GM19238 (cell line): ENCODE data around the gene CIB4.

Experiments
- DNase-seq: peaks from one replicate; pipeline ENCODE4 v3.0.0; 2011; ENCODE audit warnings: low spot score; ENCODE audit not compliant: insufficient read length

The CIB4 gene

DNA sequence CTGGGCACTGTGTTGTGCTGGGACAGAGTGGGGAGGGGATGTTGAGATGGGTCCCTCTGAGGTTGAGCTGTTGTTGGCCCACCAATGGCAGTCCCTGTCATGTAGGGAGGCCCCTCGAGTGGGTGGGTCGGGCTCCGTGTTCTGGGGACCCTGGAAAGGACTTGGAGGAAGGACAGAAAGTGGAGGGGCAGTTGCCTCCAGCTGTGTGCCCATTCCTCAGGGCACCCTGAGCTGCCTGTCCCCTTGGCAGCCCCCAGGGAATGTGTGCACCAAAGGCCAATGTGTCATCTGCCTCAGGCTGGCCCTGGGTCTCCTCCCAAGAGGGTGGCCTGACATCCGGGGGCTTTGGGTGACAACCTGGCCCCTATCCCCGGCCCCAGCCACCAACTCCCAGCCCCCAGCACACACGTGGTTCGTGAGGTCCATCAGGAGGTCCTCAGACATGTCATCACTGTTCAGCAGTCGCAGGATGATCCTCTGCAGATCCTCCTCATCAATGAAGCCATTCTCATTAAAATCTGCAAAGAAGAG, 57.7 kb downstream of the CIB4 start:
- no peak for DNase-seq

DNA sequence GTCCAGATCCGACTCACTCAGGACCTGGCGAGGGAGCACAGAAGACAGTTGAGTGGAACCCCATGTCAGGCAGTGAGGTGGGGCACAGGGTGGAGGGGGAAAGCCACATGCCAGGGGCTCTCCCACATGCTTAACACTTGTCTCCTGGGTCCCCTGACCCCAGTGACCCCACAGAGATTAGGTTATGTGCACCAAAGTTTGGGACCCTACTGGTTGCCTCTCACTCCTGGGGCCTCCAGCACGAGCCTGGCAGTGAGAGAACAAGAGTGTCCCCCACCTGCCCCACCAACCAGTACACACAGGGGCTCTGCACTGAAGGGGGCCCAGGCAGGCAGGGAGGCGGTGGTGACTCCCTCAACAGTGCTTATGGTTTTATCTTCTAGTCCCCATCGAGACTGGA, 58.3 kb downstream of the CIB4 start:
- DNase-seq = no peak

DNA sequence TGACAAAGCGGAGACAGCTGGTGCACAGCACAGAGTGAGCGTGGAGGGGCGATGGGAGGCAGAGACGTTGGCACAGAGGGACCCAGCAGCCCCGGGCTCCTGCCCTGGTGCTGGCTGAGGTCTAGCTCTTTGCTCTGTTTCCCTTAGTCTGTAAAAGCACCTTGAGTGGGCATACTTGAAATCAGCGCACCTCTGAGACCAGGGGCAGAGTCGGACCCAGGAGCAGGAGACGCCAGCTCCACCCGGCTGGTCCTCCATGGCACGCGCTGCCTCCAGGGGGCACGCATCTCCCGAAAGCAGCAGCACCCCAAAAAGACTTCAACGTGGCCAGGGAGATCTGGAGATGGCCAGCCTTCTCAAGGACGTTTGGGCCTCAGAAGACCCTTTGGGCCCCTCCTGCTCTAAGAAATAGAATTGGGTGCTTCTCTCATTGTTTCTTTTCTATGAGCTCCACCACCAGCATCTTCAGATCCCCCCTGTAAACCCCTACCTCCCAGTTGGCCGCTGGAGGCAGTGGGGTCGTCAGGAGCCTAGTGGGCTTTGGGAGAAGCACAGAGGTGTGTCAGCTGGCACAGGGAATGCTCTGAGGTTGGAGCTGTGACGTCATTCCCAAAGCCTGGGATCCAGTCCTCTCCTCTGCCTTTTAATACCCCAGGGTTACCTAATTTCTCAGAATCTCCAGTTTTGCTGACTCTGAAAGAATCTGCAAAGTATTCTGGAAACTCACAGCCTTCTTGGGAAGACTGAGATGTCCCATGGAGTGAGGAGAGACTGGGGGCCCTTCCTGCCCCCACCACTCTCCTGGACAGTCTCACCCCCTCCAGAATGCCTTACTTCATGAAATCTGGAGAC, 58.9 kb downstream of the CIB4 start:
- DNase-seq = no peak

DNA sequence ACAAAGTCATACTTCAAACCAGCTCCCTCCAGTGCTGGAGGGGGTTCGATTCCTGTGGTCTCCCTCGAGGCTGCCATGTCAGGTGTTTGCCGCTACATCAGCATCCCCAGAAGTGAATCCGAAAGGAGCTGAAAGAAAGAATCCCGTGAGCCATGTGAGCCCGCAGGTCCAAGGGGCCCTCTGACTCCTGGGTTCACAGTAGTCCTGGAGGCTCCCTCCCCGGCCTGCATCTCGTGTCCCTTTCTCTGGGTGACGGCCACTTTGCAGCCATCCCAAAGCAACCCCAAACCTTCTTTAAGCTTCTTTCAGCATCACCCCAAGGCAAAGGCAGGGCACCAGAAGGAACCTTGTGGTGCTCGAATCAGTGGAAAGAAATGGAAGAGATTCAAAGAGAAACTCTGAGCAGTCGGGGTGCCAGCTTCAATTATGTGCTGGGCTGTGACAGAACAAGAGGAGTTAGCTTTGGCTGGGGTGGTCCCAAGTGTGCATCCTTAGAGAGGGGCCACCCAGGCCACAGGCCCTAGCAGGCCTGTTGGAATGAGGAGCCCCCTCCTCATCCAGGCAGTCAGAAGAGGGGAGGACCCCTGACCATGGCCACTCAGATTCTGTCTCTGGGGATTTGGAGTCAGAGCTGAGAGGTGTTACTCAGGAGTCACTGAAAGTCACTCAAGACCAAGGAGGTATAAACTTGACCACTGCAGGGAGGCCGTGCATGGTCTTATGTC, 59.7 kb downstream of the CIB4 start:
- no peak for DNase-seq

DNA sequence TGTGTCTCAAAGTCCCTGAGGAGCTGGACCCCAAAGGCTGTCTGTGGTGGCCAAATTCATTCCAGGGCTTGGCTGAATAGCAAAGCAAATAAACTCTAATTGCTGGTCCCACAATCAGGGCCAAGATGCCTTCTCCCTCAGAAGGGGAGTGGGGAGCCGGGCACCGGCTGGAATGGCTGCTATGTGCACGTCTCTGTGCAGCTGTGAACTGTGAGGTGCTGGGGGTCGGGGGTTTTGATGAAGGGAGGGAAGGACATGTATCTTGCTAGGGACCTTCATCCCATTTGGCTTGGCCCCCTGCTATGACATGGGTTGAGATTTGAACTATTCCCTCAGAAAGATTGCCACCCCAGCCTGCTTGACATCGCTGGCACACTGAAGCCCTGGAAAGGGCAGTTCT, 60.4 kb downstream of the CIB4 start:
- no peak for DNase-seq

DNA sequence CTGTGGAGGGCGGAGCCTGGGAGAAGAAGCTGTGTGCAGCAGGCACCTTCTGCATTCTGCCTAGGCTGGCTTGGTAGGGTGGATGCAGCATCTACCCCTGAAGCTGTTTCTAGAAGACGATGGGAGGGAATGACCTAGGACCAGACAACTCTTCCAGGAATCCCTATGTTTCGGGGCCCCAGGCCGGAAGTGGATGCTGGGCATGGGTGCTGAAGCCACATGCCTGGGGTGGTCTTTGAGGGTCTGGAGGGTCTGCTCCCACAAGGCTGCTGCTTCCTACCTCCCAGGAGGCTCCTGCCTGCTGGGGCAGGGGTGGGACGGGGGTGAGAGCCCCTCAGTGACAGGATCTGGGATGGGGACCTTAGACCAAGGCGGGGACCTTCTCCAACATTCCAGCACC, 61.0 kb downstream of the CIB4 start:
- DNase-seq = no peak

DNA sequence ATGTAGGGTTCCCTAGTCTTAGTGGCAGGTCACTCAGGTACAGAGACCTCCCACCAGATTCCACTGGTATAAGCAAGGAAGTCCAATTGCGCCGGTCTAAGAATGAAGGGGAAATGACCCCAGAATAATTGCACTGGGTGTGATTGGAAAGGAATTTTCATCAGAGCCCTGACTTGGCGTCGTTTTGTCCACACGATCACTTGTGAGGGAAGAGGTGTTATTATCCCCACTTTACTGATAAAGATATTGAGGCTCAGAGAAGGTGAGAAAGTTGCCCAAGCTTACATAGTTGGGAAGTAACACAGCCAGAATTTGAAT, 61.5 kb downstream of the CIB4 start:
- DNase-seq = no peak

DNA sequence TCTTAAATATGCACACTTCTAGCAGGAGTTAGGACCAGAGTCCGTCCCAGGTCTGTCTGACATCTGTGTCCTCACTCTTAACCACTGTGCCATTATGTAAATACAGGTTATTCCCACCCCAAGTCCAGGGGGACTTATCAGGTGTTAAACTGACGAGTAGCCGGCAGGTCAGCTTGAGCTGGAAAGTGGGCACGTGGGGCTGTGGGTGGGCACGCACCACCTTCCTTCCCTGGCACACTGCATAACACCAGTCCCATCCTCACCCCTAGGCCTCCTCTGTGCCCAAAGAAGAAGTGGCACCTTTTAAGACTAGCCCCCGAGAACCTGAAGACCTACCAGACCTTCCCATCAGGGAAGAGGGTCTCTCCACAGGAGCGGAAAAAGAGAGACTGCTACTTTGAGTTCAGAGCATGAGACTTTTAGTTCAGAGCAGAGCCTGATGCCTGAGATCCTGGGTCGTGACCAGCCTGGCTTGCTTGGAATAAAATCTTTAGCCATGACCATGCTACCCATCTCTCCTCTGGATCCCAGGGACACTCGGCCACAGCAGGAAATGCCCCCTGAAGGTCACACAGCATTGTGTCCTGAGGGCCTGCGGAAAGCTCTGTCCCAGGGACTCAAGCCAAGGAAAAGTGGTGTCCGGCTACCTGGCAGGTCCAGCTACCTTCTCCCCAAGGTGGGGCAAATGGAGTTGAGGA, 62.0 kb downstream of the CIB4 start:
- DNase-seq = no peak

DNA sequence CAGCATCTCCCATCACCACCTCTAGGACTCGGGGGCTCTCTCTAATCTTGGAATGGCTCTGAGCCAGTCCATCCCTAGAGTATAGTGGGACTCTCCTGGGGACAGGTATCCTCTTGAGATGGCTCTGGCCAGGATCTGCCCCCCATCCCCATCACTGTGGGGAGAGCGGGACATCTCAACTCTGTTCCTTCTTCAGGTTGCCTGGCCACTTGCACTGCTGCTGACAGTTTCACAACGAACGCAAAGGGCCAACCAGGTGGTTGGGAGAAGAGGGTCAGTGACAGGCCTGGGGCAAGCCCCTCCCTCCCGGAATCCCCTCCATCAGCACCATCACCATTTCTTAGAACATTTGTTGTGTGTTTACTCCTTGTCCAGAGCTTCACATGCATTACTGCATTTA, 62.6 kb downstream of the CIB4 start:
- no peak for DNase-seq

DNA sequence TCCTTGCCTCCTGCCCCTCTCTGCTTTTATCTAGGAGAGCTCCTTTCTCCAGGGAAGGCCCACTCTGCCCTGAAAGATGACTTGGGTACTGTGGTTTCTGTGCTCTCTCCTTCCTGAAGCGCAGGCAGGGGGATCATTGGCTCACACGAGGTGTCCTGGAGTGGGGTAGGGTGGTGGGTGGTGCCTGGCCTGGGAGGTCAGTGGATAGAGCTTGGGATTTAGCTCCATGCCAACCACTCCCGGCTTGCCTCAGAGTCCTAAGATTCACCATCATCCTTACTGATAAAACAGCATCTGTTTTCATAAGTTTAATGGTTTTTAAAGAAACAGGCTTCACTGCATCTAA, 63.1 kb downstream of the CIB4 start:
- no peak for DNase-seq

DNA sequence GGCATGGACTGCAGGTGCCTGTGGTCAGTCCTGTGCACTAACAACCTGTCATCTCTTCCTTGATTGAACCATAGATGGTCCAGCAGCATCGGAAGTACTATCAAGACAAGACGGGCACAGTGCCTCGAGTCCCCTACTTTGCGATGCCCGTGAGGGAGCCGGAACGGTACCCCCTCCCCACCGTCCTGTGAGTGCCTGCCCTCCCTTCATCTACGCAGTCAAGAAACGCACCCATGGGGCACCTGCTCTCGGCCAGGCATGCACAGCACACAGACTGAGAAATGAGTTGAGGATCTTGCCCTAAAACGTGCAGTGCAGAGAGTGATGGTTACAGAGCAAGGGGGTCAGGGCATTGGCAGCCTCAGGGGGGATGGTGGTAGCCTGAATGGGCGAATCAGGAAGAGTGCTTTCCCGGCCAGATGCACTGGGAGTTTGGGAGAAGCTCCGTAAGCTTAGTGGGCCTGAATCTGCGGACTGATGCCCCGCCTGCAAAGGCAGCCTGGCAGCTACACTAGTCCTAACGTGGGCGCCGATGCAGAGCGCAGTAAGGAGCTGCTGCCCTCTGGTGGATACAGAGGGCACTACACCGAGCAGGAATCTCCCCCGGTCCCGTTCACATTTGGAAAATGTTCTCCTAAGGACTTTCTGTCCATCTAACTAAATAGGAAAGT, 63.6 kb downstream of the CIB4 start:
- peak; percentile 78 for DNase-seq

DNA sequence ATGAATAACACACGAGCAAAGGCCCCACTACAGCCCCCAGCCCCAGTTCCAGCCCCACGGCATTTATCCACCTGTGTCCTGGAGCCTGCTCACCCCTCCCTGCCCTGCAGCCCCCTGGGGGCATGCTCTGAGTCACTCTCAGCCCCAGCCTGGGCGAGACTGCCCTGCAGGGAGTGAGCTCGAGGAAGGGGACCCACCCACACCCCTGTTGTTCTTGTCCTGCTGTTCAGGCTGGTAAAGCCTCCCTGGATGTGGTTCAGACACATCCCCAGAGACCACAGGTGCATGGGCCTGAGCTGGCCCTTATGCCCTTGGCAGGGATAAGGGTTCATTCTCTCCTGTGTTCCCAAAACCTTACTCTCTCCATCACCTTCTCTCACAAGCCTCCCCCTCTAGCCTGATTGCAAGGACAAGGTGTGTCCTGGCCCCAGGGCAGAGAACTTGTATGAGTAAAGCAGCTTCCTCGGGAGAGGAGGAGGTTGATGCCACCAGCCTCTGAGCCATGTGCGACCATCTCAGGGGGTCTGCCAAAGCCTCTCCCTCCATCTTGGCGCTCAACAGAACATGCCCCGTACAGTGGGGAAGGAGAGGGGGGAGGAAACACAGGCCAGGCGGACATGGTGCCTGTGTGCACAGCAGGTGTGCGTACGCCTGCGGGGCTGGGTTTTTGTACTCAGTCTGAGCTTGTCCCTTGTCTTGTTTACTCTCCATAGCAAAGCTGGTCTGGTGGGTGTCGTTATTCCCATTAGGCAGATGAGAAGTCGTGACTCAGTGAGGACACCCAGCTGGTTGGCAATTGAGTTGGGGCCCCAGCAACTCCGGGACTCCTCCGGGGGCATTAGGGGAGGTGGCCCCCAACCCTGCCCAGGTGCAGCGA, 64.4 kb downstream of the CIB4 start:
- DNase-seq = no peak

DNA sequence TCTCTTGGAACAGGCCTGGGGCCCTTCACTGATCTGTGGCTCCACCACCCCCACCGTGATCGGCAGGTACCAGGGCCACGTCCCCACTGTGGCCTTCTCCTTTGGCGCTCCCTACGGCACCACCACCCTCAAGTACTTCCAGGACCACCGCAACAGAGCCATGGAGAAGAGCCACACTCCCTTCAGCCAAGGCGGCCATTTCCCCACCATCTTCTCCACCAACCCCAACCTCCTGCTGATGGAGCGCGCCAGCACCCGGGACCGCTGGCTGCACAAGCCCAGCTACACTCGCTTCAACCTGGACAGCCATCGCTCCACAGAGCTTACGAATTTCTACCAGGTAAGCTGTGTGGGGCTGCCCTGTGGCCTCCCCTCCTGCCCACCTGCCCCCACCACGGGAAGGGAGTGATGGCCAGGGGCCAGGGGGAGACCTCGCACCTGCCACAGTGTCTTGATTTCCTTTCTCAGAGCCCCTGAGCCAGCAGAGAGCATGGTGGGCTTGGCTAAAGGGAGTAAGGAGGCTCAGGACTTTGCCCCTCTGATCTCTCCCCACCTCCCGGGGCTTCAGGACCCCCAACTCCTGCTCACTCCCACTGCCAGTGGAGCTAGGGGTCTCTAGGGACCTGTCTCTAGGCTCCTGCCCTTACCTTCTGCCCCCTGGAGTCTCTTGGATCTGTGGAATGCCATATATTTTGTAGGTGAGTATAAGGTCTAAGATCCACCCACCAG, 65.2 kb downstream of the CIB4 start:
- no peak for DNase-seq

DNA sequence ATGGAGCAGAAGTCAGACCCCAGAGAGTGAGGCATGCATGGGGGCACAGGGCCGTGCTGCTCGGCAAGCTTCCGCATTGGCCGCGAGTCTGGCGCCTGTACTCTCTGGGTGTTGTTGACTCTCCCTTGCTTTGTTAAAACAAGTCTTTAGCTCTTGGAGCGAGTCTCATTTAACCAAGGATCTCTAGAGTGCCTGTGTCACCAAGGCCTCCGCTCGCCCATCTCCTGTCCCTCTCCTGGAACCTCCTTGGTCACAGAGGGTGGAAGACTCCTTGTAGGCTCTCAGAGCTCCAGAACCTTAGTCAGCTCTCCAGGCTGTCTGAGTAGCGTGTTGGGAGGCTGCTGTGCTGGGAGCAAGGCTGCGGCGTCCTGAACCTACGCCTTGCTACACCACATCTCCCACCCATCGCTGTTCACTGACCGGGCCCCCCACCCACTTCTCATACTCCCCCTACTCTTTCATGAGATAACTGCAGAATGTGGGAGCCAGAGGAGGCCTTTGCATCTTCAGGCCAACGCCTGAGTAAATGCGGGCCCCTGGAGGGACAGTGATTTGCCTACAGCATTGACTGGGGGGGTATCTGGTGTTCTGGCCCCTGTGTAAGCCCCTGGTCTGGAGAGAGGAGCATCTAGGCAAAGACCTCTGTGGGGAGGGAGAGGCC, 66.1 kb downstream of the CIB4 start:
- DNase-seq = no peak

DNA sequence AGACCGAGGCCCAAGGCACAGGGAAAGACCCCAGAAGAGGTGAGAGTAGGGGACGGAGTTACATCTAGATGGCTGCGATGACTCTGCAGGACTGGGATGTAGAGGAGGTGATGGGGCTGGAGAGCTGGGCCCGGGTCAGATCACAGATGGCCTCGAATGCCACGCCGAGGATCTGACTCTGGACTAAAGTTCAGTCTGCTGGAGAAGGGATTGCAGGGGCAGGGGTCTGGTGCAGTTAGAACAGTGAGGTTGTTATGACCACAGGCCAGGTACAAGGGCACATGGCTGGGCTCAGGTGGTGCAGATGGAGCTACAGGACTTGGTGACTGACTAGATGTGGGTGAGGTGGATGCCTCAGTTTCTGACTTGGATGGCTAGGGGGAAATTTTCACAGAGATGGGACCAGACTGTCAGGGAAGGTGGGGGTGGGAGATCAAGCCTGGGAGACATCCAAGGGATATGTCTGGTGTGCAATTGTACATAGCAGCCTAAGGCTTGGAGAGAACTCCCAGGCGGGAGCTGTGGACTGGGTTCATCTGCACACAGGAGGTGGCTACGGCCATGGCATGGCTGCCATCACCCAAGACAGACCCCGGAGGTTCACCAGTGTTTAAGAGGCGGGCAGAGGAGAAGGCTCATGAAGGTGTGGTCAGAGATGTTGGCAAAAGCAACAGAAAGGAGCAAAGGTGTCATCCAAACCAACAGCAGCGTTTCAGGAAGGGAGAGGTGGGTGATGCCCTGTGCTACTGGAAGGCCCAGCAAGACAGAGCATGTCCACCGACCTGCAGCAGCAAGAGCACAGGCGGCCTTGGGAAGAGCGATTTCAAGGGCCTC, 66.9 kb downstream of the CIB4 start:
- DNase-seq = no peak

DNA sequence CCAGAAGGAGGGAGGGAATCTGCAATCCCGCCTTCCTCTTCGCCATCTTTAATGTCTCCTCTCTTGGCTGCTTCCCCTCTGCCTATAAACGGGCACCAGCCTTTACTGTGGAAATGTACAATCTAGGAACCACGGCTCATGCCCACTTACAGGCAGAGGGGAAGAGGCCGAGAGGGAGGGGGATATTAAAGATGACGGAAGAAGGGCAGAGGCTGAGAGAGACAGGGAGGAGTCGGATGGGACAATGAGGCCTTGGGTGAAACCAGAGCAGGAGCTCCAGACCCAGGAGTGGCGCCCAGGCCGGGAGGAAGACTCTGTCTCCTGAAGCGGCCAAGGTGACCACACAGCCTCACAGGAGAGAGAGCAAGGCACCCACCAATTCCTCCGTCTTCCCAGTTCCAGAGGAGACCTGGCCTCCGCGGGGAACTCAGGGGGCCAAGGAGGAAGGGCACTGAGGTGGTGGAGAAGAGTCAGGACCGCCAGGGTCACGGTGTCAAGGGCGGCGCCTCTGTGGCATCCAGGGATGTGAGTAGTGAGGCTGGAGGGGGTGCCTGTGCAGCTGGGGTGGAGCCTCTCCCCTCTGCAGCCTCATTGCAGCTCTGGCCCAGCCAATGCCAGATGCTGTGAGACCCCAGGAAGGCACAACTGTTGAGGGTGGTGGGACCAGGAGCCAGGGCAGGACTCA, 67.8 kb downstream of the CIB4 start:
- DNase-seq = no peak

DNA sequence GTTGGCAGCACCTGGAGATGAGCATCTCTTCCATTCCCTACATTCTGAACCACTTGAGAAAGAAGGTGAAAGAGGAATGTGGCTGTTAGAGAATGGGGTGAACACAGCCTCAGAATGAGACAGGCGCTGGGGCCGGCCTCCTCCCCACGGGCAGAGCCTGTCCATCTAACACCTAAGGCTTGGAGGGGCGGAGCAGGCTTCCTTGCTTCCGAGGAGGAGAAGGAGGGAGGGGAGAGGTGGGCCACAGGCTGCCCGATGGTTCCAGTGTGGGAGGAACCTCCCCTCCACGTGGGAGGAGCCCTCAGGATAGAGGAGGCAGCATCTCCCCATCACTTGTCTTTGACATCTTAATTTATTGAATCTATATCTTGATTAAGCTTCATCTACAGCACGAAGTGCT, 68.6 kb downstream of the CIB4 start:
- no peak for DNase-seq

DNA sequence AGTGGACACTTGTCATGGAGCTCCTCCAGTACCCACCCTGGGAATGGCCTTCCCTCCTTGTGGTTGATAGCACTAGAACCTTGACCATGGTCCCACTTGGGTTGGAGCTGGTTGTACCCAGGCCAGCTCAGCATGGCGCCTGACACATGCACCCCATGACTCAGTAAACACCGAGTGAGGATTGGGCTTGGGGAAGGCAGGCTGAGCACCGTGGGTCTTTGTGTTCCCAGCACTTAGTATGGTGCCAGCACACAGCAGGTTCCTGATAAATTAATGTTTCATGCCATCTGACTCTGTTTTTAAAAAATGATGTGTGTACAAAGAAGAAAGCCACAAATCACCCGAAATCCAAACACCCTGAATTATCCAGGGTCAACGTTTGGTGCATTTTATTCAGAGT, 69.8 kb downstream of the CIB4 start:
- DNase-seq = no peak
